ENCODE results near the gene APOBR. TPM values are rescaled to one million over a fixed set of nuclear protein-coding genes. Genes with fewer than 3 reads are reported as not detected.
"Not testable (repeated sequence)": the region's sequence is repeated elsewhere in the genome, so short reads cannot be mapped to it uniquely, and the experiment has no call there.

APOBR gene
- total and polyA plus RNA-seq, 3 experiments from 2014 or later, result 4.9 to 8.0 (median 7.7) TPM

GRCh38 chr16:28526201-28527099, 32.0 kb downstream of the APOBR start:
- Histone ChIP-seq H3K27ac (ENCODE audit: low read depth, low read length) (no peak overlapping the region), H3K36me3 (ENCODE audit: insufficient read depth, low read length) (no peaks in the 10 kb centered on the region), H3K27me3 (ENCODE audit: insufficient read depth, low read length, poor library complexity, severe bottlenecking) (no peaks in the 10 kb centered on the region), H3K4me1 (ENCODE audit: insufficient read depth, low read length) (no peaks in the 10 kb centered on the region), H3K9me3 (ENCODE audit: low read length) (no peaks in the 10 kb centered on the region), H3K4me3 (ENCODE audit: low read length) (no peak overlapping the region)
- POLR2A ChIA-PET, result no interaction called here
- peak overlapping the region in 3 of 8 donors; percentile 12 to 79 (median 51) for H3K27ac Mint-ChIP-seq
- H3K9me3 Mint-ChIP-seq, result no peaks in the 10 kb centered on the region
- H3K27me3 Mint-ChIP-seq, result no peaks in the 10 kb centered on the region
- CTCF ChIA-PET, result no interaction called here
- H3K4me1 Mint-ChIP-seq, result peaks cover 0 to 9% (median 0%) of the 10 kb centered on the region in 3 donors
- no peaks in the 10 kb centered on the region for H3K36me3 Mint-ChIP-seq
- no peak overlapping the region for H3K4me3 Mint-ChIP-seq
- DNase-seq, result no peak

GRCh38 chr16:28527100-28527785, 32.8 kb downstream of the APOBR start:
- H3K9me3 Mint-ChIP-seq; H3K9me3 ChIP-seq (ENCODE audit: low read length); H3K4me3 Mint-ChIP-seq; H3K4me1 ChIP-seq (ENCODE audit: insufficient read depth, low read length); H3K27me3 Mint-ChIP-seq; DNase-seq; H3K27ac ChIP-seq (ENCODE audit: low read depth, low read length); H3K27ac Mint-ChIP-seq; POLR2A ChIA-PET; CTCF ChIA-PET; H3K27me3 ChIP-seq (ENCODE audit: insufficient read depth, low read length, poor library complexity, severe bottlenecking); H3K36me3 ChIP-seq (ENCODE audit: insufficient read depth, low read length); H3K36me3 Mint-ChIP-seq; H3K4me3 ChIP-seq (ENCODE audit: low read length): not testable (repeated sequence)
- H3K4me1 Mint-ChIP-seq, result peaks cover 3 to 12% (median 5%) of the 10 kb centered on the region in 3 donors

- ChIA-PET CTCF (no interaction called here), POLR2A (no interaction called here)
- Mint-ChIP-seq H3K36me3 (no peaks in the 10 kb centered on the region), H3K27me3 (no peaks in the 10 kb centered on the region), H3K4me1 (peaks cover 4 to 12% (median 9%) of the 10 kb centered on the region in 3 donors), H3K9me3 (no peaks in the 10 kb centered on the region), H3K27ac (no peak overlapping the region), H3K4me3 (no peak overlapping the region)
- Histone ChIP-seq H3K27ac (ENCODE audit: low read depth, low read length) (no peak overlapping the region), H3K9me3 (ENCODE audit: low read length) (no peaks in the 10 kb centered on the region), H3K36me3 (ENCODE audit: insufficient read depth, low read length) (no peaks in the 10 kb centered on the region), H3K4me1 (ENCODE audit: insufficient read depth, low read length) (no peaks in the 10 kb centered on the region), H3K27me3 (ENCODE audit: insufficient read depth, low read length, poor library complexity, severe bottlenecking) (no peaks in the 10 kb centered on the region), H3K4me3 (ENCODE audit: low read length) (no peak overlapping the region)
- DNase-seq, result no peak
These were observed 33.5 kb downstream of the APOBR start for GRCh38 chr16:28527985-28528384.

GRCh38 chr16:28528463-28528867, 34.0 kb downstream of the APOBR start:
- no peaks in the 10 kb centered on the region for H3K9me3 Mint-ChIP-seq
- H3K4me1 Mint-ChIP-seq, result peaks cover 6 to 14% (median 14%) of the 10 kb centered on the region in 3 donors
- no peaks in the 10 kb centered on the region for H3K36me3 ChIP-seq (ENCODE audit: insufficient read depth, low read length)
- ChIA-PET POLR2A (interaction anchor here (0.5 kb wide), 1 partner anchor 1645 kb away, joined by 6 read pairs; no protein-coding TSS in a partner anchor), CTCF (no interaction called here)
- no peak overlapping the region for H3K4me3 ChIP-seq (ENCODE audit: low read length)
- no peak overlapping the region for H3K27ac ChIP-seq (ENCODE audit: low read depth, low read length)
- no peak overlapping the region for H3K4me3 Mint-ChIP-seq
- no peak for DNase-seq
- no peaks in the 10 kb centered on the region for H3K27me3 ChIP-seq (ENCODE audit: insufficient read depth, low read length, poor library complexity, severe bottlenecking)
- no peaks in the 10 kb centered on the region for H3K36me3 Mint-ChIP-seq
- no peak overlapping the region for H3K27ac Mint-ChIP-seq
- no peaks in the 10 kb centered on the region for H3K9me3 ChIP-seq (ENCODE audit: low read length)
- H3K4me1 ChIP-seq (ENCODE audit: insufficient read depth, low read length), result no peaks in the 10 kb centered on the region
- no peaks in the 10 kb centered on the region for H3K27me3 Mint-ChIP-seq

GRCh38 chr16:28529124-28529523, 34.7 kb downstream of the APOBR start:
- H3K27ac Mint-ChIP-seq, result peak overlapping the region in 1 of 8 donors; percentile 72
- H3K4me3 ChIP-seq (ENCODE audit: low read length), result no peak overlapping the region
- peaks cover 11 to 20% (median 20%) of the 10 kb centered on the region in 3 donors for H3K4me1 Mint-ChIP-seq
- H3K4me1 ChIP-seq (ENCODE audit: insufficient read depth, low read length), result peaks cover 5% of the 10 kb centered on the region
- ChIA-PET CTCF (no interaction called here), POLR2A (interaction anchor here (0.5 kb wide), 1 partner anchor 1644 kb away, joined by 6 read pairs; no protein-coding TSS in a partner anchor)
- no peak overlapping the region for H3K27ac ChIP-seq (ENCODE audit: low read depth, low read length)
- DNase-seq, result no peak
- no peaks in the 10 kb centered on the region for H3K27me3 ChIP-seq (ENCODE audit: insufficient read depth, low read length, poor library complexity, severe bottlenecking)
- peaks cover 0 to under 1% (median 0%) of the 10 kb centered on the region in 3 donors for H3K36me3 Mint-ChIP-seq
- no peaks in the 10 kb centered on the region for H3K36me3 ChIP-seq (ENCODE audit: insufficient read depth, low read length)
- no peaks in the 10 kb centered on the region for H3K9me3 ChIP-seq (ENCODE audit: low read length)
- H3K4me3 Mint-ChIP-seq, result no peak overlapping the region
- H3K27me3 Mint-ChIP-seq, result no peaks in the 10 kb centered on the region
- no peaks in the 10 kb centered on the region for H3K9me3 Mint-ChIP-seq

GRCh38 chr16:28531777-28532744, 37.6 kb downstream of the APOBR start:
- Histone ChIP-seq H3K36me3 (ENCODE audit: insufficient read depth, low read length) (no peaks in the 10 kb centered on the region), H3K4me3 (ENCODE audit: low read length) (no peak overlapping the region), H3K9me3 (ENCODE audit: low read length) (no peaks in the 10 kb centered on the region), H3K27me3 (ENCODE audit: insufficient read depth, low read length, poor library complexity, severe bottlenecking) (no peaks in the 10 kb centered on the region), H3K27ac (ENCODE audit: low read depth, low read length) (no peak overlapping the region), H3K4me1 (ENCODE audit: insufficient read depth, low read length) (peaks cover 17% of the 10 kb centered on the region)
- peak overlapping the region in 5 of 8 donors; percentile 23 to 87 (median 62) for H3K27ac Mint-ChIP-seq
- DNase-seq, result no peak
- H3K36me3 Mint-ChIP-seq, result peaks cover 0 to 7% (median 0%) of the 10 kb centered on the region in 3 donors
- no peaks in the 10 kb centered on the region for H3K27me3 Mint-ChIP-seq
- no peaks in the 10 kb centered on the region for H3K9me3 Mint-ChIP-seq
- H3K4me1 Mint-ChIP-seq, result peaks cover 29 to 41% (median 35%) of the 10 kb centered on the region in 3 donors
- ChIA-PET POLR2A (no interaction called here), CTCF (no interaction called here)
- peak overlapping the region in 1 of 7 donors; percentile 27 for H3K4me3 Mint-ChIP-seq

GRCh38 chr16:28532940-28533647, 38.7 kb downstream of the APOBR start:
- DNase-seq, result no peak
- Mint-ChIP-seq H3K9me3 (no peaks in the 10 kb centered on the region), H3K4me1 (peaks cover 38 to 51% (median 45%) of the 10 kb centered on the region in 3 donors), H3K4me3 (peak overlapping the region in 2 of 7 donors; percentile 6 to 44), H3K36me3 (peaks cover 0 to 7% (median 0%) of the 10 kb centered on the region in 3 donors), H3K27me3 (peaks cover 0 to 2% of the 10 kb centered on the region in 2 donors), H3K27ac (peak overlapping the region in 6 of 8 donors; percentile 36 to 77 (median 68))
- Histone ChIP-seq H3K27ac (ENCODE audit: low read depth, low read length) (no peak overlapping the region), H3K27me3 (ENCODE audit: insufficient read depth, low read length, poor library complexity, severe bottlenecking) (no peaks in the 10 kb centered on the region), H3K4me3 (ENCODE audit: low read length) (no peak overlapping the region), H3K4me1 (ENCODE audit: insufficient read depth, low read length) (peaks cover 17% of the 10 kb centered on the region), H3K9me3 (ENCODE audit: low read length) (no peaks in the 10 kb centered on the region), H3K36me3 (ENCODE audit: insufficient read depth, low read length) (no peaks in the 10 kb centered on the region)
- ChIA-PET POLR2A (no interaction called here), CTCF (no interaction called here)
